GM18858 (cell line): ENCODE measurements around the gene WWTR1.

Source experiments
- ATAC-seq: cut with Tn5 transposase; IDR thresholded peaks from one replicate; pipeline ENCODE4 v1.9.1; 2021; ENCODE audit not compliant: unreplicated experiment

WWTR1 gene

GRCh38 chr3:149476225-149476624 lies 181.6 kb downstream of the WWTR1 start:
- no peak for ATAC-seq

GRCh38 chr3:149475451-149476060 lies 182.3 kb downstream of the WWTR1 start:
- no peak for ATAC-seq

GRCh38 chr3:149474250-149474817 lies 183.5 kb downstream of the WWTR1 start, which contains the start of gene TM4SF4:
TSS of gene TM4SF4 (plus strand) at chr3:149474697. CDS start at chr3:149474878, 181 bp downstream.
- no peak for ATAC-seq

DNA sequence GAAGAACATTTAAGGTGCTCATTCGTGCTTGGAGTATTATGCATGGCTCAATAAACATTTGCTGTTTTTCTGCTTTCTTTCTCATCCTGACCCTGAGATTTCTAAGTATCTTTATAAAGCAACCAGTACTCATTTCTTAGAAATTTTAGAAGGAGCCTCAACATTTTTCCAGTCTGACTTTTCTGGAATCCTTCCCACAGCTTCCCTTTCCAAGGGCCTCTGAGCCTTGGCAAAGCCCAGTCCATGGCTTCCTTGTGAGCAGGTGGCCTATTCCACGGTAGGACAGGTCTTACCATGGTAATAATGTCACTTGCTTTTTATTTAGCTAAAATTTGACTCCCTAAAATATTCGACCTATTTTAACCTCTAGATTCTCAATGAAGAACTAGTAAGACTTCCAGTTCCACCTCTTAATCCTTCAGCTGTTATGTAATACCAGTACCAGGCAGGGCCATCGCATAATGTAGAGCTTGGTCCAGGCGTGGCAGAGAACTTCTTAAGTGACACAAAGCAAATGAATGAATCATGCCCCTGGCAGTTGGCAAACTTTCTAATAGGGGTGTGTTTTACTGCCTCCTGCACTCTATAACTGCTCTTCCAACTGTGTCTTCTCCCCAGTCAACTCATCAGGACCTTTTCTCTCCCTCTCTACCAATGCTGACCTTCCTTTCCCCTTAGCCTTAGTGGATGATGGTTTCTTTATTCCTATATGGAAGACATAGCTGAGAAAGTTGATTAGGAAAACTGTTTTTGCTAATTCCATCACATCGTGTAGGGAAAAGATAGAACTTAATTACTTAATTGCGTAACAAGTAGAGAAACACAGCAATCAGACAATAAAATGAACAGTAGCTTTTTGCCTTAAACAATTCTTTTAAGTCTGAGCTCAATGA lies 184.2 kb downstream of the WWTR1 start:
- ATAC-seq = no peak

- no peak for ATAC-seq
Measured at GRCh38 chr3:149472030-149472797, 185.6 kb downstream of the WWTR1 start.

DNA sequence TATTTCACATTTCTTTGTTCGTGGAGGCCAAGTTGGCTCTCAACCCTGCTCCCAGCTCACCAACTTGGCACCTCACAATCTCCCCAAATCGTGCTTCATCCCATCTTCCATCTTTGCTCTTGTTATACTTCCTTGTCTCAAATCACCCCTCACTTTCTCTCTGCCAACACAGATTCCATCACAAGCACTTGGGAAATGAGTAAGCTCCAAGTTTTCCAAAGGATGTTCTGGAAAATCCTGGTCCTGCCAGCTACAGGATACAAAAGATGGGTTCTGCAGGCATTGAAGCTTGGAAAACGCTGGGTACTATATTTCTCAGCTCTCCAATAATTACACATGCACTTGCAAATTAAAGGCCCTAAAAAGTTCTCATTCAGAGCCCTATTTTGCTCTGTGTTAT lies 187.4 kb downstream of the WWTR1 start:
- ATAC-seq = no peak

- peak; percentile 93 for ATAC-seq
Measured at GRCh38 chr3:149468504-149469212, 189.2 kb downstream of the WWTR1 start.
